ENCODE data around the gene SASH1.

Gene SASH1

GRCh38 chr6:148591656-148592055 lies 249.0 kb downstream of the SASH1 start:
- DNase-seq (ENCODE audit: low spot score) = peak; percentile 9

DNA sequence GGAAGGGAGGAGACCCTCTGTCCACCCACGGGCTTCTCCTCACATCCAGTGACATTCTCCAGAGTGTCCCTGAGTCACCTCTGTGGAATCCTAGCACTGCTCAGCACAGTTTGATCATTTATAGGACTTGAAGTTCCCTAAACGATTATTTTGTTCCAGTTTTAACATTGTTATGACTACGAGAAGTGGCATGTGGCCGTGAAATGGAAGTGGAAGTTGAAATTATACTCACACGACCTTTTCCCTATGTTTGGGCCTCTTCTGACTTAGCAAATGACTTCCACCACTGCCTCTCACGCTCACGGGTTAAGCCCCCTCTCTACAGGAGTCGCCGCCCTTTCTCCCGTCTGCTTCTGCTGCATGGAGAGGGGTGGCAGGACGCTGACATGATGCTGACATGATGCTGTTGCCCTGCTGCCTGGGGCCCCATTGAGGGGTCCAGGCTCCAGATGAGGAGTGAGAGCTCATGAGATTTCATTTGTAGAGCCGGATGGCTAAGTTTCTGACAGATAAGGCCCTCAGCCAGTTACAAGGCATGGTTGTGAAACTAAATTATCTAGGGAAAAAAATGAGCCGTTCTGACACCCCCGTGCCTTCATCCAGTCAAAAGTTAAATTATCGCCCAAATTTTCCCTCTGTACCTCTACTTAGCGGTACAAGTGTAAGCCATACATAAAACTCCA lies 250.6 kb downstream of the SASH1 start:
- no peak for DNase-seq (ENCODE audit: low spot score)

GRCh38 chr6:148593813-148594170 lies 251.2 kb downstream of the SASH1 start:
- no peak for DNase-seq (ENCODE audit: low spot score)

GRCh38 chr6:148595550-148595949 lies 252.9 kb downstream of the SASH1 start:
- DNase-seq (ENCODE audit: low spot score) = no peak

DNA sequence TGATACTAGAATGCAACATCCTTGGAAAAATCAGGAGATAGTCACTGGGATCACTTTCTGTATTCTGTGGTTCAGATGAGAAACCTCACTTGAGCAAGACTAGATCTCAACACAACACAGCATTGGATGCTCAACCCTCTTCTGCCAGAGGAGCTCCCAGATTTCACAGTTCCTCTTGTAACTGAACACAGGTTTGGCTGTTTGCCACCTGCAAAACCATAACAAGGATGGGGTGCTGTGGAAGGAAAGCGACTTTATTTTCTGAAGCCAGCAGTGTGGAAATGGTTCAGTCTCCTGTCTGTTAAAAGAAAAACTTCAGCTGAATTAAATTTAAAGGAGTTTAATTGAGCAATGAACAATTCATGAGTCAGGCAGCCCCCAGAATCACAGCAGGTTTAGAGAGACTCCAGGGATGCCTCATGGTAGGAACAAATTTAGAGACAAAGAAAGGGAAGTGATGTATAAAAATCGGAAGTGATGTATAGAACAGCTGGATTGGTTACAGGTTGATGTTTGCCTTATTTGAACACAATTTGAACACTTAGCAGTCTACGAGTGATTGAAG lies 254.3 kb downstream of the SASH1 start:
- no peak for DNase-seq (ENCODE audit: low spot score)

GRCh38 chr6:148598724-148599123 lies 256.1 kb downstream of the SASH1 start:
- no peak for DNase-seq (ENCODE audit: low spot score)

- DNase-seq (ENCODE audit: low spot score) = no peak
These were observed 257.4 kb downstream of the SASH1 start for GRCh38 chr6:148599967-148600426.
